Gastrocnemius medialis (tissue), 4 donors: ENCODE measurements around the gene LHFPL2.

ENCODE experiments used
- CTCF ChIP-seq, 5 experiments: fragments of 450-650 bp in 3 of 5; fragments of 200-600 bp in 2 of 5; sonication (generic) in 2 of 5; IDR thresholded peaks in 4 of 5; conservative IDR thresholded peaks in 1 of 5; 1 replicate in 4 of 5; 2 replicates in 1 of 5; pipeline ENCODE4 v1.5.1; 2016 to 2019; ENCODE audit warnings: antibody characterized with exemption in 5 of 5, mild to moderate bottlenecking in 3 of 5, moderate library complexity in 3 of 5
- POLR2A ChIP-seq, 2 donors: fragments of 450-650 bp; IDR thresholded peaks; one replicate each; pipeline ENCODE4 v1.6.1; 2017; ENCODE audit warnings: antibody characterized with exemption in 2 of 2, mild to moderate bottlenecking in 2 of 2, moderate library complexity in 2 of 2

- TF ChIP-seq POLR2A (IDR thresholded peaks at IDR 0.05) = no peak
- no peak for TF ChIP-seq CTCF (IDR thresholded peaks at IDR 0.05 in 4 of 5, conservative IDR thresholded peaks at IDR 0.05 in 1 of 5)
These were observed 44.9 kb downstream of the LHFPL2 start for GRCh38 chr5:78603636-78604175.
